HG02938 (cell line): ENCODE data around the gene CTNNBIP1.
"Not testable (repeated sequence)": the region's sequence is repeated elsewhere in the genome, so short reads cannot be mapped to it uniquely, and the experiment has no call there.

Source experiments
- ATAC-seq: cut with Tn5 transposase; IDR thresholded peaks from one replicate; pipeline ENCODE4 v1.9.1; 2021; ENCODE audit warnings: mild to moderate bottlenecking, moderate library complexity; ENCODE audit not compliant: unreplicated experiment

CTNNBIP1 gene

DNA sequence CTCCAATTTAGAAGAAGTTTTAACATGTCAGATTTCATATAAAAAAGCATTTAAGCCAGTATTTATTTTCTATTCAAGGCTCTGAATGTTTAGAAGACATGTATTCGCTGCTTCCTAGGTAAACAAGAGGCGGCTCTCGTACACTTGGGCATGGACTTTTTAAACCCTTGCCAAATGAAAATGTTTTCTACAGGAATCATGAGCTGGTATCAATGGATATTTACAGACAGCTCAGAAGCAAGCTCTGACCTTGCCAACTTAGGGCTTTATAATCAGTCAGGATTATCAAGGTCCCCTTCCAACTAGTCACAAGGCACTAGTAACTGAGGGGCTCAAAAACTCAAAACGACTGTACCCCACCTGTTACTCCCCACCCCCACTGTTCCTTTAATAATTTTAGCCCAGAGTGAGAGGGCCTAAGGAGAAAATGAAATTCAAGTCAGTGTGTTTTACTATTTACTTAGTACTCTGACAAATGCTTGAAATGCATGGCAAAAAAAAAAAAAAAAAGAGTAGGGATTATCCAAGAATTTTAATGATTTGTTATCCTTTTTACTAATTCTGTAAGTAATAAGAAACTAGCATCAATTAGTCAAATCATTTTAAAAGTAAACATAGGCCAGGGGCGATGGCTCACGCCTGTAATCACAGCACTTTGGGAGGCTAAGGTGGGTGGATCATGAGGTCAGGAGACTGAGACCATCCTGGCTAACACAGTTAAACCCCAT is 98.7 kb downstream of the CTNNBIP1 start:
- ATAC-seq: no peak

DNA sequence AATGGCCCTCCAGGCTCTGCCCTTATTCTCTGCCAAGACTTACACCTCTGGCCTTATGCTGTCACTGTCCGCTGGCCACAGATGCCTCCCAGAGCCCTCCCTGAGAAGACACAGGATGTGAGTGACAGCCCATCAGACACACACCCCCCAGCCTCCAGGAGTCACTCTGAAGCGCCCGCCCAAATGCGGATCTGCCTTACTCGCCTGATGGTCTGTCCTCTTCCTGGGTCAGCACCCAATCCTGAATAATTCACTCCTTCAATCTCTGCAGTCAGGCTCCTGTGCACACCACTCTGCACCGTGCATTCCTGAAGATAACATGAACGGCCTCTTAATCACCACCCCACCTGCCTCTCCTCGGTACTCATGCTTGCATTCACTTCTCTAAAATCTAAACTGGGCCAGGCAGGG is 101.0 kb downstream of the CTNNBIP1 start:
- ATAC-seq: no peak

DNA sequence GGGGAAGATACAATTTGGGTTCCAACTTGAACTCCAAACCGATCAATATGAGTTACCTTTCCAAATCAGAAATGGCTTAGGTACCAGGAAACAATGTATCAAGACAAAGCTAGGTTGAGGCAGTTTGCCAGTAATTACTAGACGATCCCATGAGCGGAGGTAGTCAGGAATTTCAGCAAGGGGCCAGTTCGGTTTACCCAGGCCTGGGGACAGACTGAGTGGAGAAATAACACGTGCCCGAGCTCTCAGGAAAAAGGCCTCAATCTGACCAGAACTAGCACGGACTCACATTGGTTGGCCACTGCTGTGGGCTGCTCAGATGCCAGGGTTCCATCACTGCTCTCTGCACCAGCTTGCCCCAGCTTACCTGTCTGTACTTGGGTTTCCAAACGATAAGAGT is 101.6 kb downstream of the CTNNBIP1 start:
- no peak for ATAC-seq

DNA sequence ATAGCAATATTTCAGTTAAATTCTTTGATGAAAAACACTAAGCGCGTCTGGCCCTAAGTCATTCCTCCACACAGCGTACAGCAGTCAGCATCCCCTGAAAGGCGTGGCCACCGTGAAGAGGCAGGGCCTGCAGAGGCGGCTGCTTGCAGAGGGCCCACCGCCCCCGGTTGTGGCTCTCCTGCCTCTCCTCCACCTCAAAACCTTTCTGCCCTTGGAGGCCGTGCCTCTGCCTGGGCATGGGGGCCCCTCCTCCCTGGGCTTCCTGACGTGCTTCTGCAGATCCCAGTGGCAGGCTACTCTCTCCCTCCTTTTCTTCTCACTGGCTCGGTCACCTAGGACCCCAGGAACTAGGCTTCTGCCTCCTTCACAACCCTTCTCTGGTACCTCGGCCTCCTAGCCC is 102.5 kb downstream of the CTNNBIP1 start:
- ATAC-seq: no peak

DNA sequence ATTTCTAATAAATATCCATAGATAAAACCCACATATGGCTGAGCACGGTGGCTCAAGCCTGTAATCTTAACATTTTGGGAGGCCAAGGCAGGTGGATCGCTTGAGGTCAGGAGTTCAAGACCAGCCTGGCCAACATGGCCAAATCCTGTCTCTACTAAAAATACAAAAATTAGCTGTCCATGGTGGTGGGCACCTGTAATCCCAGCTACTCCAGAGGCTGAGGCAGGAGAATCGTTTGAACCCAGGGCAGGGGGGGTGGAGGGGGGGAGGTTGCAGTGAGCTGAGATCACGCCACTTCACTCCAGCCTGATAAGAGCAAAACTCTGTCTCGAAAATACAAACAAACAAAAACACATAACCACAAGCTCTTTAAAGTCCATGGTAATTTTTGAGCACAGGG is 104.1 kb downstream of the CTNNBIP1 start:
- not testable (repeated sequence) for ATAC-seq

DNA sequence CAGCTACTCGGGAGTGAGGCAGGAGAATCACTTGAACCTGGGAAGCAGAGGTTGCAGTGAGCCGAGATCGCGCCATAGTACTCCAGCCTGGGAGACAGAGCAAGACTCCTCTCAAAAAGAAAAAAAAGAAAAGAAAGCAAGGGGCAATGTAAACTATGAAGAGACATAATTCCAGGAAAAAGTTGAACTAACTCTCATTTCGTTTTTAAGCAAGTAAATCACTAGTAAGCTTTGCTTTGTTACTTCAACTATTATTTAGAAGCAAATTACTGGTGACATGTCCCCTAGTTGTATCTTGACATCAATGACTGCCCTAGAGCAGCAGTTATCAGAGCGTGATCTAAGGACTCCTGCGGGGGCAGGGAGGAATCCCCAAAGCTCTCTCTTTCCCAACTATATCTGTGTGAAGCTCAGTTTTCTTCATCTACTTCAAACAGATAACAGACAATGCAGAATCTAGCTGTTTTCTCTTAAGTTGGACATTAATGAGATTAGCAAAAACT is 105.0 kb downstream of the CTNNBIP1 start:
- ATAC-seq: no peak

DNA sequence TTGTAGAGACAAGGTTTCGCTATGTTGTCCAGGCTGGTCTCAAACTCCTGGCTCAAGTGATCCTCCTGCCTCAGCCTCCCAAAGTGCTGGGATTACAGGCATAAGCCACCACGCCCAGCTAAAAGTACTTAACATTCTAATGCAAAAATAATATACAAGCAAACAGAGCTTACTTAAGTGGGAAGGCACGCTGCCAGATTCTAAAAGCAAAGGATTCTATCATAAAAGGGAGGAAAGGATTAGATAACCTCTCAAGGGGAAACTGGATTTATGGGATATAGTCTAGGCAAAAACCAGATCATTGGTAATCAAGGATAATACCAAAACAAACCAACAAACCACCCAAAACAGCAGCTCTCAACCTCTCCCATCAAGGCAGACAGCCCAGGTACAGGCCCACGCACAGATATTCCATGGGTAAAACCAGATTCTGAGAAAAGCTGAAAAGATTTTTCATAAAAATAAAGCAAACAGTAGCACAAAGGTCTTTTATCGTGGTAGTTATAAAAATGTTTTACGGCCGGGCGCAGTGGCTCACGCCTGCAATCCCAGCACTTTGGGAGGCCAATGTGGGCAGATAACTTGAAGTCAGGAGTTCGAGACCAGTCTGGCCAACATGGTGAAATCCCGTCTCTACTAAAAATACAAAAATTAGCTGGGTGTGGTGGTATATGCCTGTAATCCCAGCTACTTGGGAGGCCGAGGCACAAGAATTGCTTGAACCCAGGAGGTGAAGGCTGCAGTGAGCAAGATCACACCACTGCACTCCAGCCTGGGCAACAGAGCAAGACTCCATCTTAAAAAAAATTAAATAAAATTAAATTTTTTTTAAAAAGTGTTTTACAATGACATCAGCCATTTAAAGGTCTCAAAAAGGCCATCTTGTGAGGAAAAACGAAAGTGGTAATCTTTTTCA is 106.8 kb downstream of the CTNNBIP1 start:
- not testable (repeated sequence) for ATAC-seq

DNA sequence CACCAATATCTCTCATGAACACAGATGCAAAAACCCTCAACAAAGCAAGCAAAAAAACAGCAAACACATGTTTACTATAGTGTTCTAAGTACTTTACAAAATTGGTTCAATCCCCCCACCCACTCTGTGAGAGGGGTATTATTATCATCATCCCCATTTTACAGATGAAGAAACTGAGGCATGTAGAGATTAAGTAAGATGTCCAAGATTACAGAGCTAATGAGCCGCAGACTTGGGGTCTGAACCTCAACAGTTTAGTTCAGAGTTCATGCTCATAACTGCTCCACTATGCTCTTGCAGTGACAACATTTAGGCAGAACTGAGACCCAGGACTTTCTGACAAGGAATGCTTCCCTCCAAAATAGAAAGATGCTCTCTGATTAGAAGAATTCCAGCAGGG is 108.2 kb downstream of the CTNNBIP1 start:
- no peak for ATAC-seq
